Measurements from ENCODE around the gene TFDP2. TPM values are rescaled to one million over a fixed set of nuclear protein-coding genes. Genes with fewer than 3 reads are reported as not detected.

TFDP2 gene
- total and polyA plus RNA-seq, 2 of the 8 experiments (the other 6 are each of a cell fraction or from before 2014, with no cell fraction given), result 41.1 to 119 TPM

DNA sequence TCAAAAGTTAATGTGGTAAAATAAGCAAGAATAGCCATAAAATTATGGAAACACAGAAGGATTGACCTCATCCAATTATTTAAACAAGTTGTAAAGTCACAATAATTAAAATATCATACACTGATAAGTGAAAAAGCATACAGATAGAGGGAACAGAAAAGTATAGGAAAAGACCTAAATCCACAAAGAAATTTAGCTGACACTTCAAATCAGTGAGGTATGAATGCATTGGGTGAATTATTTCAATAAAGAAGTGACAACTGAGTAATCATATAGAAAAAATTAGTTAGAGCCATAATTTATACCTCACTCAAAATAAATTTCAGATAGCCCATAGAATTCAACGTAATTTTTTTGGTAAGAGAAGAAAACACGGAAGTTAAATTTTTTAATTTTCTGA is 25.1 kb downstream of the TFDP2 start (continued):
- TF ChIP-seq SIX5 (IDR thresholded peaks at IDR 0.05; ENCODE audit: low read depth, low read length) (no peak), RFX5 (IDR thresholded peaks at IDR 0.05; ENCODE audit: borderline replicate concordance, low read depth, low read length) (no peak), SUZ12 (IDR thresholded peaks at IDR 0.05; ENCODE audit: low read length) (no peak)

Data from H1 (cell line).